ENCODE measurements around the gene SNX9. TPM values are rescaled to one million over a fixed set of nuclear protein-coding genes. Genes with fewer than 3 reads are reported as not detected.
A peak's percentile ranks its signal among the peaks of the same experiment; 100 is the strongest.

SNX9 gene
- total RNA-seq, 2 experiments from 2014 or later: 44.9 to 45.1 TPM

GRCh38 chr6:157868835-157869234, 45.8 kb downstream of the SNX9 start:
- ATAC-seq: no peak
- ChIA-PET CTCF (interaction anchor here (1.1 to 1.5 kb wide), 3 partner anchors 16 to 545 kb away, joined by 3 read pairs; no protein-coding TSS in a partner anchor), POLR2A (interaction anchor here (1.4 kb wide), 1 partner anchor 29 kb away, joined by 5 read pairs; no protein-coding TSS in a partner anchor)
- Mint-ChIP-seq H3K4me1 (ENCODE audit: low read depth) (peaks cover 34% of the 10 kb centered on the region), H3K27ac (no peak overlapping the region), H3K36me3 (ENCODE audit: low read depth) (peaks cover 22% of the 10 kb centered on the region), H3K27me3 (no peaks in the 10 kb centered on the region), H3K9me3 (no peaks in the 10 kb centered on the region), H3K4me3 (no peak overlapping the region)
- no peak for DNase-seq
- intact Hi-C loops (cut with micrococcal nuclease): loop anchor here (5.0 kb wide), 1 partner anchor 37 kb away; no protein-coding TSS in a partner anchor
- no peak for TF ChIP-seq CTCF (IDR thresholded peaks at IDR 0.05)

- Mint-ChIP-seq H3K27me3 (no peaks in the 10 kb centered on the region), H3K4me1 (ENCODE audit: low read depth) (peaks cover 32% of the 10 kb centered on the region), H3K4me3 (no peak overlapping the region), H3K9me3 (no peaks in the 10 kb centered on the region), H3K36me3 (ENCODE audit: low read depth) (peaks cover 22% of the 10 kb centered on the region), H3K27ac (no peak overlapping the region)
- CTCF ChIA-PET: interaction anchor here (1.1 to 1.5 kb wide), 2 partner anchors 17 to 22 kb away, joined by 3 read pairs; no protein-coding TSS in a partner anchor
- ATAC-seq (no peak), DNase-seq (no peak)
- intact Hi-C loops (cut with micrococcal nuclease): loop anchor here (5.0 kb wide), 2 partner anchors 37 to 202 kb away; no protein-coding TSS in a partner anchor
- POLR2A ChIA-PET: no interaction called here
- TF ChIP-seq CTCF (IDR thresholded peaks at IDR 0.05): no peak
Observed at GRCh38 chr6:157869673-157870302, 46.7 kb downstream of the SNX9 start.

GRCh38 chr6:157873735-157874344, 50.8 kb downstream of the SNX9 start:
- DNase-seq: peak; percentile 93
- H3K9me3 Mint-ChIP-seq: no peaks in the 10 kb centered on the region
- ATAC-seq: peak; percentile 86
- peak; percentile 91 for TF ChIP-seq CTCF (IDR thresholded peaks at IDR 0.05)
- no peak overlapping the region for H3K4me3 Mint-ChIP-seq
- POLR2A ChIA-PET: interaction anchor here (0.8 to 2.2 kb wide), 8 partner anchors 8 to 118 kb away, joined by 3 to 8 read pairs (median 4); no protein-coding TSS in a partner anchor
- no peaks in the 10 kb centered on the region for H3K27me3 Mint-ChIP-seq
- H3K4me1 Mint-ChIP-seq (ENCODE audit: low read depth): peaks cover 39% of the 10 kb centered on the region
- H3K36me3 Mint-ChIP-seq (ENCODE audit: low read depth): peaks cover 49% of the 10 kb centered on the region
- CTCF ChIA-PET: interaction anchor here (0.6 to 3.3 kb wide), 54 partner anchors 11 to 559 kb away, joined by 3 to 66 read pairs (median 5); no protein-coding TSS in a partner anchor
- intact Hi-C loops (cut with micrococcal nuclease): loop anchor here (5.0 kb wide), 1 partner anchor 207 kb away; no protein-coding TSS in a partner anchor
- H3K27ac Mint-ChIP-seq: no peak overlapping the region

- POLR2A ChIA-PET: interaction anchor here (1.3 kb wide), 1 partner anchor 10 kb away, joined by 4 read pairs; no protein-coding TSS in a partner anchor
- H3K36me3 Mint-ChIP-seq (ENCODE audit: low read depth): peaks cover 80% of the 10 kb centered on the region
- H3K27ac Mint-ChIP-seq: peak overlapping the region; percentile 75
- no peak for TF ChIP-seq CTCF (IDR thresholded peaks at IDR 0.05)
- H3K9me3 Mint-ChIP-seq: peaks cover 2% of the 10 kb centered on the region
- CTCF ChIA-PET: interaction anchor here (1.1 to 3.3 kb wide), 2 partner anchors 118 to 121 kb away, joined by 3 to 18 read pairs; no protein-coding TSS in a partner anchor
- ATAC-seq (no peak), DNase-seq (no peak)
- intact Hi-C loops (cut with micrococcal nuclease): no loop called here
- no peak overlapping the region for H3K4me3 Mint-ChIP-seq
- H3K27me3 Mint-ChIP-seq: no peaks in the 10 kb centered on the region
- H3K4me1 Mint-ChIP-seq (ENCODE audit: low read depth): peaks cover 68% of the 10 kb centered on the region
Observed at GRCh38 chr6:157877149-157877548, 54.1 kb downstream of the SNX9 start.
